WTC11 (cell line): ENCODE measurements around the gene LPIN3. TPM values are rescaled to one million over a fixed set of nuclear protein-coding genes. Genes with fewer than 3 reads are reported as not detected.
A peak's percentile ranks its signal among the peaks of the same experiment; 100 is the strongest.

Source experiments
- ATAC-seq: fragments of 200-7000 bp; cut with Tn5 transposase; 2 replicates; pipeline ENCODE4 v1.10.0; 2021; ENCODE audit warnings: mild to moderate bottlenecking, moderate library complexity
- CTCF ChIA-PET: fragments of 300-600 bp; sonication (Branson Sonifier 250); formaldehyde crosslinking; loops from one replicate; lab custom pipeline; 2021; ENCODE audit warnings: antibody characterized with exemption; lab: Charles Lee
- POLR2A ChIA-PET: fragments of 350-600 bp; sonication (Branson Sonifier 250); formaldehyde crosslinking; loops from one replicate; lab custom pipeline; 2021; ENCODE audit warnings: antibody characterized with exemption; lab: Charles Lee
- DNase-seq: peaks from one replicate; pipeline ENCODE4 v3.0.0; 2021; ENCODE audit warnings: low spot score
- H3K27ac Mint-ChIP-seq: 2 replicates; pipeline ENCODE4 v1.8.0; 2021; ENCODE audit warnings: mixed read lengths
- H3K27me3 Mint-ChIP-seq: 2 replicates; pipeline ENCODE4 v1.8.0; 2021; ENCODE audit warnings: low read depth, mild to moderate bottlenecking, moderate library complexity, mixed read lengths
- H3K36me3 Mint-ChIP-seq: 2 replicates; pipeline ENCODE4 v1.8.0; 2021; ENCODE audit warnings: mixed read lengths
- H3K4me1 Mint-ChIP-seq: 2 replicates; pipeline ENCODE4 v1.8.0; 2022; ENCODE audit warnings: mixed read lengths
- H3K4me3 Mint-ChIP-seq: 2 replicates; pipeline ENCODE4 v1.8.0; 2021; ENCODE audit warnings: mild to moderate bottlenecking, moderate library complexity, mixed read lengths
- H3K9me3 Mint-ChIP-seq: 2 replicates; pipeline ENCODE4 v1.8.0; 2021; ENCODE audit warnings: mixed read lengths
- AFF4 ChIP-seq: sonication (generic); formaldehyde crosslinking; IDR thresholded peaks from 2 replicates; pipeline ENCODE4 v1.8.1; 2023; ENCODE audit warnings: mild to moderate bottlenecking, missing genetic modification reagents, borderline replicate concordance
- ATF2 ChIP-seq: sonication (generic); formaldehyde crosslinking; IDR thresholded peaks from 2 replicates; pipeline ENCODE4 v1.8.1; 2022; ENCODE audit warnings: low read depth, missing genetic modification reagents, borderline replicate concordance
- PRDM15 ChIP-seq: sonication (generic); formaldehyde crosslinking; IDR thresholded peaks from 2 replicates; pipeline ENCODE4 v1.8.0; 2022; ENCODE audit warnings: missing genetic modification reagents
- SMAD4 ChIP-seq: sonication (generic); formaldehyde crosslinking; IDR thresholded peaks from 2 replicates; pipeline ENCODE4 v1.8.0; 2022; ENCODE audit warnings: mild to moderate bottlenecking, missing genetic modification reagents
- ZBTB21 ChIP-seq: sonication (generic); formaldehyde crosslinking; IDR thresholded peaks from 2 replicates; pipeline ENCODE4 v1.8.1; 2023; ENCODE audit warnings: mild to moderate bottlenecking, missing genetic modification reagents, borderline replicate concordance
- ZNF121 ChIP-seq: sonication (generic); formaldehyde crosslinking; IDR thresholded peaks from 2 replicates; pipeline ENCODE4 v1.8.0; 2023; ENCODE audit warnings: missing genetic modification reagents
- ZNF219 ChIP-seq: sonication (generic); formaldehyde crosslinking; IDR thresholded peaks from 2 replicates; pipeline ENCODE4 v1.8.0; 2023; ENCODE audit warnings: missing genetic modification reagents, mild to moderate bottlenecking, borderline replicate concordance
- ZNF281 ChIP-seq: sonication (generic); formaldehyde crosslinking; IDR thresholded peaks from 2 replicates; pipeline ENCODE4 v1.8.0; 2023; ENCODE audit warnings: mild to moderate bottlenecking, missing genetic modification reagents
- total RNA-seq: library from RNA; stranded (reverse); gene quantifications from 3 replicates; pipeline ENCODE4 v1.2.3, GENCODE V29; 2021

LPIN3 gene
- total RNA-seq, 1 experiment from 2014 or later: 7.9 TPM

- TF ChIP-seq AFF4 (CRISPR knock-in tag) (no peak), ZNF121 (CRISPR knock-in tag) (no peak), ATF2 (no peak)
- TF ChIP-seq, all 79 proteins: peak for 0
Measured at GRCh38 chr20:41349943-41350342, 9.3 kb downstream of the LPIN3 start (continued).

GRCh38 chr20:41350408-41350962 lies 9.9 kb downstream of the LPIN3 start:
- H3K9me3 Mint-ChIP-seq: no peaks in the 10 kb centered on the region
- CTCF ChIA-PET: interaction anchor here (1.1 to 1.9 kb wide), 4 partner anchors 9 to 178 kb away, joined by 3 to 13 read pairs (median 4); partner anchors contain the start of gene LPIN3
- 0 out of 2 replicates have a peak, but pooled peaks have one; percentile 21 for TF ChIP-seq PRDM15 (CRISPR knock-in tag)
- no peak for TF ChIP-seq ZNF219
- TF ChIP-seq, all 79 proteins: peak for 1
- Mint-ChIP-seq H3K27me3 (no peaks in the 10 kb centered on the region), H3K4me3 (no peak overlapping the region), H3K4me1 (peaks cover 4% of the 10 kb centered on the region), H3K27ac (peak overlapping the region; percentile 37; the same call in 1 of the 2 replicates), H3K36me3 (no peaks in the 10 kb centered on the region)
- ATAC-seq (no peak), DNase-seq (no peak)
- POLR2A ChIA-PET: no interaction called here

- ChIA-PET POLR2A (no interaction called here), CTCF (interaction anchor here (0.6 to 3.3 kb wide), 8 partner anchors 8 to 179 kb away, joined by 3 to 11 read pairs (median 5); partner anchors contain the start of genes EMILIN3 and LPIN3)
- no peaks in the 10 kb centered on the region for H3K9me3 Mint-ChIP-seq
- DNase-seq (no peak), ATAC-seq (peak; percentile 82)
- no peak overlapping the region for H3K4me3 Mint-ChIP-seq
- no peak overlapping the region for H3K27ac Mint-ChIP-seq
- TF ChIP-seq ZNF281 (no peak), ZBTB21 (CRISPR knock-in tag) (no peak), SMAD4 (CRISPR knock-in tag) (no peak)
- peaks cover 1% of the 10 kb centered on the region for H3K4me1 Mint-ChIP-seq
- no peaks in the 10 kb centered on the region for H3K27me3 Mint-ChIP-seq
- no peaks in the 10 kb centered on the region for H3K36me3 Mint-ChIP-seq
Measured at GRCh38 chr20:41352106-41352505, 11.5 kb downstream of the LPIN3 start.
